ENCODE data around the gene NUP210.

NUP210 gene

DNA sequence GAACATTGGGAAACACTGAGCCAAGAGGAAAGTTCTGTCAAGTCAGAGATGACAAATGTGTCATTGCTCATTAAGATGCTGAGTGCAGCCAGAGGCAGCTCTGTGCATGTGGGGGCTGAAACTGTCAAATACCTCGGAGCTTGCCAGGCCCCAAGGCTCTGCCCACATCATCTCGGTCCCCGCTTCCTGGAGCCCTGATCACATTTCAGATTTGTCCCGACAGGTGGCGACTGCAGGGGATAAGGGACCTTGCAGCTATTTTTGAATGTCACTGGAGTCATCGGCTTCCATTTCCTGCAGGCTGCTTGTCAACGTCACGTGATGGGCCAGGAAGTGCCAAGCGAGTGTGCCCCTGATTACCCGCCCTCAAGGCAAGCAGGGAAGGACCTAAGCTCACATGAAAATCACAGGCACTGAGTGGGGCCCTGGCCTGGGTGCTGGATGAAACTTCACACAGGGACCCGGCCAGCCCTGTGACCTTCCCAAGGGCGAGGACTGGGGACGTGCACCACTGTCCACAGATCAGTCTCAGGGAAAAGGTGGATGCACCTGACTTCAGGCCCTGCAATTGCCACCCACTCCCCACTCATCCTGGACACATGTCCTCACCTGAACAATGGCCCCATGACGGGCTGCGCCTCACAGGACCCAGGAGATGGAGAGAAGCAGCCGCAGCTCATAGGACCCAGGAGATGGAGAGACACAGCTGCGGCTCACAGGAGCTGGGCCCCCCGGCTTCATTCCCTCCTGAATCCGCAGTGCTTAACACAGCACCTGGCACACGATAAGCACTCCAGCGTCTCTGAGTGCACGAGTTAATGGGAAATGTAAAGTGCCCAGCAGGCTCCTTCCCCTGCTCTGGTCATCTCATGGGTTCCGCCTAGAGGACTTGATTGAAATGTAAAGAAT lies 73.4 kb downstream of the NUP210 start:
- peak; percentile 66 for DNase-seq

DNA sequence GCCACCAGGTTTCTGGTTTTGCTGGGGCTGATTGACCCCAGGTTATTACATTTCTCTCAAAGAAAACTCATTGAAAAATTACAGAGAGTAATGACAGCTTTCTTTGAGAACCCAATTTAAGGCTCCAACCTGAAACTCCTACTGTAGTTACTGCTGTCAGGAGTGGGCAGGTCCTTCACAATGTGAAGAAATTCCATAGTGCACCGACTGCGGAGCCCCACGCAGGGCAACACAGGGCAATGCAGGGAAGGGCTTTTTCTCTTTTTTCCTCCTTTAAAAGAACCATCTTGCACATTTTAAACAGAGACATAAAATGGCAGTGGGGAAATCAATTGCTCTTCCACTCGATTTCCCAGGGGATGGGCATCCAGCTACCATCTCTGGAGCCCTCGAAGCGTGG lies 74.3 kb downstream of the NUP210 start:
- DNase-seq = no peak

- no peak for DNase-seq
These were observed 74.8 kb downstream of the NUP210 start for GRCh38 chr3:13345284-13345683.

- DNase-seq = no peak
These were observed 75.5 kb downstream of the NUP210 start for GRCh38 chr3:13344663-13345062.

DNA sequence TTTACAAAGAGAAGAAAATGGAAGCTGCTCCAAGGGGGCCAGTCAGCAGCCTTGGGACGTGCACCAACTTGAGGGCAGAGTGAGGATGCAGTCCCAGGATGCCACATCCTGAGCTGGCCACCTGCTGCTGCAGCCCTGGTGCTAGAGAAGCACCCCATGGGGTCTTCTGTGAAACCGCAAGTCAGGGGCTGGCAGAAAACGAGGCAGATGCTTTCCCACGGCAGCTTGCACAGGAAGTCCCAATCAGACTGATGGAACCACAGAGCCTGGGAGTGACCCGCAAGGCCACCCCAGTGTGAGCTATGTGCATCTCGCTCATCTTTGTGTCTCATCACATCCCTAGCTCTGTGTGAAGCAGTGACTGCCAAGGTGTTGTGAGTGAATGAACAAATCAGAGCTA lies 76.5 kb downstream of the NUP210 start:
- no peak for DNase-seq

DNA sequence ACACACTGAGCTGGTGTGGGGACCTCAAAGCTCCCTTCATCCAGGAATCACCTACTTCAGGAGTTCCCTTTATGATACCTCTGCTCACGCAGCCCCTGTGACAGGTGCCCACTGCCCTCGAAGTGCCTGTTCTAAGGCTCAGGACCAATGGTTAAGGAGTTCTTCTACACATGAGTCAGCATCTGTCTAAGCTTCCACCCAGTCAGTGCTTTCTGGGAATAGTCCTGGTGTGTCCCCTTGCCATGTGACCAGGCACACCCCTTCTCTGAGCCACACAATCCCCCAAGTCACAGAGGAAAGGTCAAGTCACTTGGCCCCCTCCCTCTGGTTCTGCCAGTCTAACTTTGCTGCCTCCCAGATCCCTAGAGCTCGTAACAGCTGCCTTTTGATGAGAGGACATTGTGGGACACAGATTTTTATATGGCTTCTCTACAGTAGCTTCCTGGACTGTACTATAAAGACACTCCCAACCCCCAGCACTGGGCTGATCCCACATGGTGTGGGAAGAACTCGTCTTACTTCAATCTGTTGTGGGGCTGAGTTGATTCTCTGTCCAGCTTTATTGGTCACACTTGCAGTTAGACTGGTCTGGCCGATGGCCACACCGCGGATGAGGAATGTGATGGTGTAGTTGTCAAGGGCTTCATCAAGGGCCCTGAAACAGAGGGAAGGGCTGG lies 78.8 kb downstream of the NUP210 start:
- DNase-seq = no peak

GRCh38 chr3:13339833-13340232 lies 80.3 kb downstream of the NUP210 start:
- DNase-seq = no peak

DNA sequence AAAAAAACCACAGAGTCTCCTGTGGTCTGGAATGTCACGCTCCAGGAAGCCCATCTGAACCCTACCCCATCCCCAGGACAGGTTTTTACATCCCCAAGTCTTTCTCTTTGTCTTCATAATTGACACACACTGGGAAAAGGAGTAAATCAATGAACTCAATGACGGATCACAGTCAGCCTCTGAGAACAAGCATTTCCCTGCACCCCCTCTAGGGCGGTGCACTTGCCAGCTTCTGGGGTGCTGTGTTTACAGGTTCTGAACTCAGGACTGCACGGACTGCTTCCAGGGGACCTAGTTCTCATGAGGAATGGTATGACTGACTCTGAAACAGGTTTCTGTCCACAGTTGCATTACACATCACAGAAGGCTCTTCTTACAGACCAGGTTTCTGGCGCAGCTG lies 81.1 kb downstream of the NUP210 start:
- no peak for DNase-seq

- no peak for DNase-seq
These were observed 81.9 kb downstream of the NUP210 start for GRCh38 chr3:13338231-13338630.

DNA sequence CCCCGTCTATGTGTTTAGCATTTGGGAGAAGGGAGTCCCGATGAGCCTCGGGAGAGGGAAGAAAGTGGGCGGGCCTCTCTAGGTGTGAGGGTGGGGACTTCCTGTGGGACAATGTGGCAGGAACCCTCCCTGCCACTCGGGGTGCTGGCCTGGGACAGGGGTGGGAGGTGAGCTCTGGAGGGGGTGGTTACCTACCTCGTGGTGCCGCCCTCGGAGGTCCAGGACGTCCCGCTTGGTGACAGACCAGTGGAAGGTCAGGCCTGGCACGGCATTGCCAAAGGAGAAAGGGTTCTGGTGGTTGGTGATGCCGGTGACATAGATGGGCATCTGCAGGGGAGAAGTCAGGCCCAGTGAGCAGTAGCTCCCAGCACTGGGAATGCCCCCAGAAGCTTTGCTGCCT lies 83.5 kb downstream of the NUP210 start:
- DNase-seq = no peak

GRCh38 chr3:13335503-13335902 lies 84.6 kb downstream of the NUP210 start:
- no peak for DNase-seq

GRCh38 chr3:13335059-13335458 lies 85.1 kb downstream of the NUP210 start:
- DNase-seq = no peak

- no peak for DNase-seq
These were observed 86.8 kb downstream of the NUP210 start for GRCh38 chr3:13333236-13333897.

DNA sequence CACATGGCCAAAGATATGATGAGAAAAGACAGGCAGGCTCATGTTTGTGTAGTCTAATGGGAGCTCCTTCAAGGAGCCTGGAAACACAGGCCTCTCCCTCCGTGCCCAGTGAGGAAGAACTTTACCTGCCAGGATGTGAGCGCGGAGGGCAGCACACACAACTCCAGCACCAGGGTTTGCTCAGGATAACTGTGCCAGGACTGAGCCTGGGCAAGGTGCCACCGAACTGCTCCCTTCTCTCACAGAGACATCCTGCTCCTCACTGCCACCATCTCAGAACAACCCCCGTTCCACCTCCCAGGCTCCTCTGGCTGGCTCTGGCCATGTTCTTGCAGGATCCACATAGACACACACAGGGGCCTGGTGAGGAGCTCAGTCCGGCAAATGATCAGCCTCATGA lies 87.4 kb downstream of the NUP210 start:
- DNase-seq = no peak

GRCh38 chr3:13332158-13332557 lies 88.0 kb downstream of the NUP210 start:
- DNase-seq = no peak

- DNase-seq = no peak
These were observed 90.4 kb downstream of the NUP210 start for GRCh38 chr3:13329746-13330145.

DNA sequence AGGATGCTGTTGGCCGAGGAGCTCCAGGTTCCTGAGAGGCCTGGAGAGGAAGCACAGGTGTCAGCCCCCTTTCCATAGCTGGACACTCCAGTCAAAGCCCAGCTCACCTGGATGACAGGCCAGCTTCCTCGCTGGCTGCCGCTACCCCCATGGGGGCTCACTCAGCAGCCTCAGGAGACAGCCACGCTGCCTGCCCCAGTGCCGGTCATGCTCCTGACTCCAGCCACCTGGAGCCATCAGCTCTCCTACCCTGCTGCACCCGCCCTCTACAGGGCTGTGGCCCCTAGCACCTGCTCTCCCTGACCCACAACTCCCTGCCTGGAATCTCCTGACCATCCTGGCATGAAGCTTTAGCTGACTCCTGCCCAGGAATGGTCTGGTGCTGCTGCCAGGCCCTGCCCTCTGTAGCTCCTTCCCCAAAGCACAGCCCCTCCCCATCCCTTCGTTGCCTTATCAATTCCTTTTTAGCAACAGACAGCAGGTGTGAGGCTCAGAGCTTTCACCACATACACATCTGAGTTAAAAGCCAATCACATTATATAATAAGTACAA lies 94.2 kb downstream of the NUP210 start:
- DNase-seq = no peak

GRCh38 chr3:13324835-13325501 lies 95.2 kb downstream of the NUP210 start:
- DNase-seq = no peak

GRCh38 chr3:13323822-13324221 lies 96.3 kb downstream of the NUP210 start:
- no peak for DNase-seq

GRCh38 chr3:13322324-13322723 lies 97.8 kb downstream of the NUP210 start:
- DNase-seq = no peak

DNA sequence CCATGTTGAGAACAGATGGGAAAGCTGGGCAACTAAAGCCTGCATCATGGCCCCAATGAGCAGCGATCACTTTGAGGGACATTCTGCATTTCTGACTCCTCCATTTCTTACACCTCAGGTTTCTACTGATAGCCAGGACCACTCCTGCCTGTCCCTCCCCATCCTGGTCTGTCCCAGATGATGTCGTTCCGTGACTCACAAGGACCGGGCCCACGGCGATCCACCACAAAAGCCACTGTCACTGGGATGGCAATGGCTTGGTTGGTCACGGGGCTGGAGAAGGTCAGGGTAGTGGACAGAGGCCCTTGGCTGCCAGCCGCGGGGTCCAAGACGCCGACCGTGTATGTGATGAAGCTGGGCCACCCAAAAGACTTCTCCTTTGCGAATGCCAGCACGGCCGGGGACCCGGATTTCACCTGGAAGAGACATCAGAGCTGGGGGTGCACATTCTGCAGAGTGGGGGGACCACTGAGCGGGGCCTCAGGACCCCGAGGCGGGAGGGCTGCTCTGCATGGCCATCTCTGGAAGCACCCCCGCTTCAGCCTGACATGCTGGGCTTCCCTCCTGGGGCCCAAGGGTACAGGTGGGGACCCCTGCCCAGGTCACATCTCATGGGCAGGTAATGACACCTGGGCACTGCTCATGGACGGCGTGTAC lies 100.4 kb downstream of the NUP210 start:
- no peak for DNase-seq
